ENCODE measurements around the gene DTX3.

Gene DTX3

DNA sequence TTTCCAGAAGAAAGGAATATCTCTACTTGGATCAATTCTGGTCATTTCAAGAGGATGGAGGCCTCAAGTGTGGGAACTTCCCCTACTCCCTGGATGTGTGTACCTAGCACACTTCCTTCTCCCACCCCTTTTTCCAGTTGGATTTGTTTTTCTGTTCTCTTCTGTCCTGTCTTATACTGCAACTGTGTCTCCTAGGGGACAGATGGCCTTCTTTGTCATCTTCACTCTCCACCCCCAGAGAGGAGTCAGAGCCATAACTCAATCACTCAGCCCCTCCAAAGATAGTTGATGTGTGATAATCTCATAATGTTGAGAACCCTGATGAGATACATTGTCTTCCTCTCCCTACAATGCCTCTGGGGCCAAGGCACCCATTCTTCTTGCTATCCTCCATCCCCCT lies 2.1 kb upstream of the DTX3 start:
- TF ChIP-seq, protein P1, sequence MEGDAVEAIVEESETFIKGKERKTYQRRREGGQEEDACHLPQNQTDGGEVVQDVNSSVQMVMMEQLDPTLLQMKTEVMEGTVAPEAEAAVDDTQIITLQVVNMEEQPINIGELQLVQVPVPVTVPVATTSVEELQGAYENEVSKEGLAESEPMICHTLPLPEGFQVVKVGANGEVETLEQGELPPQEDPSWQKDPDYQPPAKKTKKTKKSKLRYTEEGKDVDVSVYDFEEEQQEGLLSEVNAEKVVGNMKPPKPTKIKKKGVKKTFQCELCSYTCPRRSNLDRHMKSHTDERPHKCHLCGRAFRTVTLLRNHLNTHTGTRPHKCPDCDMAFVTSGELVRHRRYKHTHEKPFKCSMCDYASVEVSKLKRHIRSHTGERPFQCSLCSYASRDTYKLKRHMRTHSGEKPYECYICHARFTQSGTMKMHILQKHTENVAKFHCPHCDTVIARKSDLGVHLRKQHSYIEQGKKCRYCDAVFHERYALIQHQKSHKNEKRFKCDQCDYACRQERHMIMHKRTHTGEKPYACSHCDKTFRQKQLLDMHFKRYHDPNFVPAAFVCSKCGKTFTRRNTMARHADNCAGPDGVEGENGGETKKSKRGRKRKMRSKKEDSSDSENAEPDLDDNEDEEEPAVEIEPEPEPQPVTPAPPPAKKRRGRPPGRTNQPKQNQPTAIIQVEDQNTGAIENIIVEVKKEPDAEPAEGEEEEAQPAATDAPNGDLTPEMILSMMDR (conservative IDR thresholded peaks at IDR 0.05; ENCODE audit: low read depth, low read length) = no peak
- no peak for DNase-seq (ENCODE audit: low read depth)
- no peak overlapping the region for H3K4me3 ChIP-seq (ENCODE audit: low read length)

DNA sequence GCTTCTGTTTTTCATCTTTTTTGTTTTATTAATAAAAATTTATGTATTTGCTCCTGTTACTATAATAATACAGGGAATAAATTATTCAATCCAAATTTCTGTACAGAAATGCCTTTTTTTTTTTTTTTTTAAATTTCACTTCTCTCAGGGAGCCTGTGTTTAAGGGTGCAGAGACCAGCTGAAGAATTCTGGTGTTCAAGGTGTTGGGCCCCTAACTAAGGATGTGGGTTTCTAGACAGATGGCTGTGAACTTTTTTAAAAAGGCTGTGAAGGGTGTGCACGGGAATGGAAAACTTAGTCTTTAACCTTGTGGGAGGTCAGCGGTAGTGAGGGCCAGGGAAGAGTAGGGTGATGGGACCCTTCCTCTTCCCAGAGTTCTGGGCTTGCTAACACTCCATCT lies 1.3 kb upstream of the DTX3 start:
- no peak overlapping the region for H3K4me3 ChIP-seq (ENCODE audit: low read length)
- TF ChIP-seq, protein P1 (conservative IDR thresholded peaks at IDR 0.05; ENCODE audit: low read depth, low read length) = no peak
- DNase-seq (ENCODE audit: low read depth) = no peak

DNA sequence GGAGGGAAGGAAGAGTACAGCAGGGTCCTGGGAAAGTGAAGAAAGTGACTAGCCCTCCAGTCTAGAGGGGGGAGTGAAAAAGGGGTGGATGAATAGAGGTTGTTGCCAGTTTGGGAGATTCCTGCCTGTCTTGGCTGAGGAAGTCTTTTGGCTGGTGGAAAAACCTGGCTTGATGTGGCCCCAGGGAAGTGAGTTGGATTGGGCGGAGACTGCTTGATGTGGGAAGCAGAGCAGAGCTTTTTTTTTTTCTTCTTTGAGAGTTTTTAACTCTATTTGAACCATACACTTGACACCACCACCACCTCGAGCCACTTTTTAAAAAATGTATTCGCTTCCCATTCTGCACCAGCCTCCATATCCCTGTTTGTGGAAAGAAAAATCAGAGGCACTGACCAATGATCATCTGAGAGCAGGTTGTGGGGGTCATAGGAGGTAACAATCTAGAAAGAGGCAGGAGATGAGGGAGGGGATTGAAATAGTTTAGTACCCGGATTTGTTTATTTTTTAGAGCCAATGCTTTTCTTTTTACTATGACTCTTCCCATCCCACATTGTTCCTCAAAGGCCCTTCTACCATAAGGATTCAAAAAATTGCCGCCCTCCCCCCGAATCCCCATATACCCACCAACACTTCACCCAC lies 690 bp upstream of the DTX3 start:
- DNase-seq (ENCODE audit: low read depth) = no peak

DNA sequence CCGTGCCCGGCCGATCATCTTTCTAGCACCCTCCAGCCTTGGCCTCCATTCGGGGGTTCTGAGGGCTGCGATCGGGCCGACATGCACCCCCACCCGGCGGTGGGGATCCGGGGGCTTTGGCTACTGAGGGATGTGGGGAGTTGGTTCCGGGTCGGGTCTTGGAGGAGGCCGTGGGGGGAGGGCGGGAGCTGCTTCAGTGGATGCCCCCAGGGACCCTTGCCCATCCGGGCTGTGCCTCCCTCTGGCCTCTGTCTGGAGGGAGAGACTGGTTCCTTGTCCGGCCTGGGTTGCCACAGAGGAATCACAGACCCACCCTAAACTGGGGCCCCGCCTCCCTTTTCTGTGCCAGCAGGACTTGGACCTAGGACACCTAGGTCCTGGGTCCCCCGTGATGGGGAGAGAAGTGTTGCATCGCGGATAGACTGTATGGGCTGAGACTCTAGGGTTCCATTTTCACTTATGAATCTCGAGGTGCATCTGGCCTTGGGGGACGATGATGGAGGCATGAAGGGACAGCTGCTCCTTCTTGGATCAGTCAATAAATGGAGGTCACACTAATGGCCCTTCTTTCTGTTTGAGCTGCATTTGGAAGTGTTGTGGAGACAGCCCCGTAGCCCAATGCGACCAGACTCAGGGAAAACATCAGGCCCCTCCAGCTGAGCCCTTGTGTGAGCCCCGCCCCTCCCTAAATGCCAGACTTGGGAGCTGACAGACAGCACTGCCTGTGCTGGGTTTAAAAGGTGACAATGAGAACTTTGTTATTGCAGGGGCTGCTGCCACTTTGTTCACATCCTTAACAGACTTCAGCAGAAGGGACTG lies 577 bp downstream of the DTX3 start:
- peak overlapping the region; percentile 91 for H3K4me3 ChIP-seq (ENCODE audit: low read length)
- no peak for DNase-seq (ENCODE audit: low read depth)
- TF ChIP-seq, protein P1 (conservative IDR thresholded peaks at IDR 0.05; ENCODE audit: low read depth, low read length) = no peak

More for the DNA sequence above, 690 bp upstream of the DTX3 start:
- peak overlapping the region; percentile 91 for H3K4me3 ChIP-seq (ENCODE audit: low read length)
- TF ChIP-seq, protein P1 (conservative IDR thresholded peaks at IDR 0.05; ENCODE audit: low read depth, low read length) = no peak

DNA sequence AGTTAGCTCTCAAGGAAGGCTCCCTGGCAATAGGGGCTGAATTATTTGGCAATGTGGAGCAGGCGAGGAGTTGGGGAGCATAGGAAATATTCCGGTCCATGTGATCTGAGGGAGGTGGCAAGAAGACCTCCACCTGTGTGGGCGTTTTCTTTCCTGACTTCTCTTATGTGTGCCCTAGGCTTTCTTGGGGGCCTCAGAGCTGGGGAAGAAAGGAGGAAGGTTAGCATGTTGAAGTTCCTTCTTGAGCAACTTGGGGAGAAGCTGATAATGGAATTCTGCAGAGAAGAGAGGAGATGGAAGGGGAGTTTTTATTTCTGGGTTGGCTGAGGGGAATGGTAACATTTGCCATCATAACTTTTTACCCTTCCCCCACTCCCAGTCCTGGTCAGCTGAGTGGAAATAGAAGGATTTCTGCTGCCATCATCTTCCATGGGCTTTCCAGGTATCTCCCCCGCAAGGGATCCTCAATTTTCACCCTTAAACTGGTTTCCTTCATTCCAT lies 1.2 kb downstream of the DTX3 start:
- DNase-seq (ENCODE audit: low read depth) = no peak
- TF ChIP-seq, protein P1 (conservative IDR thresholded peaks at IDR 0.05; ENCODE audit: low read depth, low read length) = no peak
- H3K4me3 ChIP-seq (ENCODE audit: low read length) = peak overlapping the region; percentile 91

DNA sequence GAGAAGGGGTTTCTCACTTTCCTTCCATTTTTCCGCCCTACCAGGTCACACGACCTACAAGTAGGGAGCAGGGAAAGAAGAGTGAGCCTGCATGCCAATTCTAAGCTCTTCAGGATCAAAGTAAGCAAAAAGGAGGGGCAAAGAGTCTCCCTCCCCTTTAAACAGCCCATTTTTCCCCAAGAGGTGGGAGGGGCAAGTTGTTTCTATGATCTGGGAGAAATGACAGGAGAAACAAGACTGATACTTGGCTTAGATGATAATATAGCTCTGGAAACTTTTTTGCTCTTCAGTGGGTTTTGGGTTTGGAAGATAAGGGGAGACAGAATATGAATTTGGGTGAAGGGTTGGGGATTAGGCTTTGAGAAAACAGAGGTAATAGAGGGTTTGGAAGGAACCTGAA lies 1.8 kb downstream of the DTX3 start:
- no peak overlapping the region for H3K4me3 ChIP-seq (ENCODE audit: low read length)
- TF ChIP-seq, protein P1 (conservative IDR thresholded peaks at IDR 0.05; ENCODE audit: low read depth, low read length) = no peak
- no peak for DNase-seq (ENCODE audit: low read depth)
